ENCODE results near the gene HOXA4. TPM values are rescaled to one million over a fixed set of nuclear protein-coding genes. Genes with fewer than 3 reads are reported as not detected.

Gene HOXA4
- total and polyA plus RNA-seq, 10 of the 15 experiments (the other 5 are each of a cell fraction or from before 2014, with no cell fraction given) = 0.07 TPM; not detected in 9

- Histone ChIP-seq H3K36me3 (ENCODE audit: control insufficient read depth in 2 of 2, insufficient read depth in 2 of 2, low read length in 1 of 2) (no peaks in the 10 kb centered on the region), H3K4me1 (ENCODE audit: control insufficient read depth, insufficient read depth, low read length) (no peaks in the 10 kb centered on the region; the same call in 1 of the 2 replicates), H3K9ac (ENCODE audit: control insufficient read depth, insufficient read depth, low read length) (no peak overlapping the region), H3K4me2 (ENCODE audit: control insufficient read depth, insufficient read depth) (0 out of 2 replicates have a peak overlapping the region, but pooled peaks have one; percentile 22), H3K9me3 (replicated peaks; ENCODE audit: control insufficient read depth, insufficient read depth, low read length) (no peaks in the 10 kb centered on the region; the same call in 2 of the 3 replicates), H3K79me2 (ENCODE audit: control insufficient read depth, insufficient read depth, low read length) (no peaks in the 10 kb centered on the region), H2AFZ (ENCODE audit: control insufficient read depth, low read depth, low read length) (peak overlapping the region; percentile 75), H4K20me1 (ENCODE audit: control insufficient read depth, insufficient read depth) (no peaks in the 10 kb centered on the region), H3K27me3 (replicated peaks in 1 of 2; ENCODE audit: control insufficient read depth in 2 of 2, insufficient read depth in 2 of 2, low read length in 1 of 2) (peaks cover 2 to 4% of the 10 kb centered on the region in 2 experiments; a peak in 2 of 4 replicates), H3K27ac (ENCODE audit: control insufficient read depth, insufficient read depth) (no peak overlapping the region), H3K4me3 (no peak overlapping the region)
- no peak for DNase-seq (ENCODE audit: low read depth, low spot score)
- ChIA-PET POLR2A (no interaction called here), SMC1A (ENCODE audit: uncharacterized antibody, unreplicated experiment) (interaction anchor here (1.1 to 1.2 kb wide), 2 partner anchors 10 to 48 kb away, joined by 3 read pairs; no protein-coding TSS in a partner anchor), CTCF (interaction anchor here (1.1 kb wide), 1 partner anchor 450 kb away, joined by 3 read pairs; no protein-coding TSS in a partner anchor), RAD21 (ENCODE audit: unreplicated experiment) (interaction anchor here (0.7 kb wide), 1 partner anchor 19 kb away, joined by 3 read pairs; no protein-coding TSS in a partner anchor)
- in situ Hi-C loops (cut with MboI) (no loop called here), intact Hi-C loops (cut with micrococcal nuclease; ENCODE audit: unreplicated experiment) (no loop called here)
- ATAC-seq = no peak
- TF ChIP-seq SMC3 (IDR thresholded peaks at IDR 0.05; ENCODE audit: borderline replicate concordance, low read length) (no peak), IKZF2 (IDR thresholded peaks at IDR 0.05) (no peak), EGR1 (IDR thresholded peaks at IDR 0.05; ENCODE audit: borderline replicate concordance in 1 of 2, low read depth in 2 of 2, low read length in 2 of 2) (no peak), KAT2A (conservative IDR thresholded peaks at IDR 0.05; ENCODE audit: control insufficient read depth, low read depth, low read length) (no peak), CBX3 (IDR thresholded peaks at IDR 0.05; ENCODE audit: borderline replicate concordance, low read depth) (no peak), CBX5 (IDR thresholded peaks at IDR 0.05; ENCODE audit: low read depth) (no peak), SPI1 (IDR thresholded peaks at IDR 0.05; ENCODE audit: borderline replicate concordance, insufficient read depth, low read depth, low read length) (no peak), ELK1 (IDR thresholded peaks at IDR 0.05; ENCODE audit: low read depth, low read length) (no peak), NFXL1 (IDR thresholded peaks at IDR 0.05; ENCODE audit: borderline replicate concordance) (no peak), SP1 (IDR thresholded peaks at IDR 0.05; ENCODE audit: low read depth, low read length) (no peak), CUX1 (IDR thresholded peaks at IDR 0.05; ENCODE audit: insufficient replicate concordance, low read depth, low read length) (no peak), SIN3A (IDR thresholded peaks at IDR 0.05; ENCODE audit: low read depth, low read length) (no peak)
- no TSS peak for BruUV-seq (replicated peaks)
- FAIRE-seq = no peak
- WGBS (ENCODE audit: insufficient coverage, insufficient replicate concordance, low lambda C conversion rate, missing lambda C conversion rate) = 70% methylated on average over 12 of the region's 12 CpGs
Observed at GRCh38 chr7:27131390-27131819, 848 bp upstream of the HOXA4 start.
